ENCODE measurements around the gene BPIFB1. TPM values are rescaled to one million over a fixed set of nuclear protein-coding genes. Genes with fewer than 3 reads are reported as not detected.

BPIFB1 gene
- total and polyA plus RNA-seq, 2 of the 8 experiments (the other 6 are each of a cell fraction or from before 2014, with no cell fraction given): not detected

DNA sequence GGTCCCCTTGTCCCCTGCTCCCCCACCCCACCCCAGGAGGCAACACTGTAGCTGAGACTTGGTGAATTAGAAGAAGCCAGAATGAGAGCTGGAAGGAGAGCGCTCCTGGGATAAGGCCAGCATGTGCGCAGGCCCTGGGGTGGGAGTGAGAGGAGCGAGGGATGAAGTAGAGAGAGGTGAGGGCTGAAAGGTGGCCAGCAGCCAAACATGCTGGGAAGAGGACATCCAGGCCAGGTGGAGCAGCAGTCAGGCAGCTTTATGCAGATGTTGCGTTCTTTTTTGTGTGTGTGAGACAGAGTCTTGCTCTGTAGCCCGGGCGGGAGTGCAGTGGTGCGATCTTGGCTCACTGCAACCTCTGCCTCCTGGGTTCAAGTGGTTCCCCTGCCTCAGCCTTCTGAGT, 2.2 kb upstream of the BPIFB1 start:
- DNase-seq (ENCODE audit: low read depth in 1 of 2, low spot score in 2 of 2) (no peak), FAIRE-seq (no peak)
- Histone ChIP-seq H3K4me2 (ENCODE audit: insufficient read depth in 1 of 2, low read depth in 2 of 2, low read length in 2 of 2) (no peak overlapping the region), H2BK5ac (ENCODE audit: low read depth, low read length) (no peak overlapping the region), H2BK120ac (replicated peaks; ENCODE audit: low read depth, low read length) (no peak overlapping the region), H3K23me2 (ENCODE audit: low read depth, low read length) (0 out of 2 replicates have a peak, but pooled peaks cover 2% of the 10 kb centered on the region), H4K5ac (ENCODE audit: insufficient read length, low read depth, low read length) (no peak overlapping the region), H2BK20ac (ENCODE audit: low read length) (no peak overlapping the region), H3K27ac (ENCODE audit: low read depth, low read length) (no peak overlapping the region), H3K79me1 (ENCODE audit: low read depth, low read length) (no peaks in the 10 kb centered on the region), H3K9me3 (ENCODE audit: insufficient read depth in 2 of 2, low read depth in 1 of 2, low read length in 1 of 2) (no peaks in the 10 kb centered on the region), H4K91ac (replicated peaks; ENCODE audit: insufficient read length, low read length) (no peak overlapping the region), H2BK15ac (ENCODE audit: low read length) (no peak overlapping the region), H3K79me2 (ENCODE audit: control insufficient read depth in 1 of 2, insufficient read depth in 2 of 2, low read length in 2 of 2) (no peaks in the 10 kb centered on the region), H4K8ac (ENCODE audit: extremely low read depth, insufficient read depth, low read length) (no peak overlapping the region; the same call in 1 of the 2 replicates), H4K20me1 (replicated peaks in 1 of 2; ENCODE audit: control insufficient read depth in 1 of 2, insufficient read depth in 2 of 2, low read length in 2 of 2) (no peaks in the 10 kb centered on the region), H3K23ac (ENCODE audit: insufficient read length) (no peak overlapping the region), H2AFZ (ENCODE audit: low read length) (no peak overlapping the region), H3K27me3 (replicated peaks in 1 of 4; ENCODE audit: control insufficient read depth in 3 of 4, extremely low read depth in 1 of 4, insufficient read depth in 3 of 4, low read length in 3 of 4) (no peaks in the 10 kb centered on the region), H3K9ac (replicated peaks in 1 of 4; ENCODE audit: extremely low read depth in 1 of 4, low read depth in 3 of 4, low read length in 3 of 4) (no peak overlapping the region), H3K56ac (replicated peaks; ENCODE audit: insufficient read length, low read depth, low read length) (no peak overlapping the region), H3K36me3 (ENCODE audit: control insufficient read depth in 2 of 4, insufficient read depth in 4 of 4, low read length in 3 of 4) (no peaks in the 10 kb centered on the region), H3K14ac (ENCODE audit: insufficient read length) (no peak overlapping the region), H3K4me1 (replicated peaks in 1 of 4; ENCODE audit: control insufficient read depth in 3 of 4, insufficient read depth in 4 of 4, low read length in 3 of 4) (peaks cover 0 to 16% (median 11%) of the 10 kb centered on the region in 4 experiments; a peak in 6 of 7 replicates), H3K4ac (replicated peaks; ENCODE audit: insufficient read length, low read depth, low read length) (no peak overlapping the region), H2BK12ac (ENCODE audit: low read depth, low read length) (no peak overlapping the region), H2AK5ac (ENCODE audit: low read depth, low read length) (no peak overlapping the region), H3K4me3 (ENCODE audit: extremely low read depth in 1 of 4, insufficient read depth in 2 of 4, low read depth in 3 of 4, low read length in 4 of 4) (no peak overlapping the region), H3K18ac (ENCODE audit: extremely low read depth, low read length) (no peak overlapping the region)
- POLR2A ChIA-PET (ENCODE audit: partially characterized antibody): no interaction called here
- 99% methylated on average over 6 of the region's 7 CpGs; no CpG with 5 or more reads in 1 of the 2 experiments for WGBS, 2 experiments (ENCODE audit: extremely low coverage in 1 of 2, insufficient coverage in 1 of 2, insufficient read length in 1 of 2, insufficient replicate concordance in 2 of 2, low coverage in 1 of 2, low lambda C conversion rate in 2 of 2, missing lambda C conversion rate in 1 of 2)
- CTCF ChIA-PET (ENCODE audit: partially characterized antibody): interaction anchor here (1.7 to 2.8 kb wide), 3 partner anchors 9 to 19 kb away, joined by 6 to 13 read pairs (median 8); no protein-coding TSS in a partner anchor
- TF ChIP-seq CBX8 (IDR thresholded peaks at IDR 0.05; ENCODE audit: borderline replicate concordance, low read depth, low read length): no peak
- no peak for TF ChIP-seq RFX5 (IDR thresholded peaks at IDR 0.05; ENCODE audit: borderline replicate concordance, low read depth, low read length)
- TF ChIP-seq MAX (IDR thresholded peaks at IDR 0.05): no peak
- no peak for TF ChIP-seq USF2 (IDR thresholded peaks at IDR 0.05; ENCODE audit: low read length)
- no peak for TF ChIP-seq POLR2AphosphoS5 (IDR thresholded peaks at IDR 0.05; ENCODE audit: low read depth, low read length)
- no peak for TF ChIP-seq MAFK (IDR thresholded peaks at IDR 0.05; ENCODE audit: low read depth, low read length)
- no peak for TF ChIP-seq NRF1 (IDR thresholded peaks at IDR 0.05; ENCODE audit: low read depth, low read length)
- TF ChIP-seq BACH1 (IDR thresholded peaks at IDR 0.05; ENCODE audit: low read length): no peak
- no peak for TF ChIP-seq CEBPB (IDR thresholded peaks at IDR 0.05; ENCODE audit: low read depth, low read length)
- TF ChIP-seq HDAC6 (IDR thresholded peaks at IDR 0.05; ENCODE audit: low read depth, low read length): no peak
- no peak for TF ChIP-seq CBX5 (IDR thresholded peaks at IDR 0.05; ENCODE audit: low read depth, low read length)
- TF ChIP-seq ASH2L (IDR thresholded peaks at IDR 0.05; ENCODE audit: low read length): no peak
- TF ChIP-seq SAP30 (IDR thresholded peaks at IDR 0.05; ENCODE audit: insufficient read depth, insufficient replicate concordance, low read length): no peak
- no peak for TF ChIP-seq SIN3A (conservative IDR thresholded peaks at IDR 0.05 in 1 of 2, IDR thresholded peaks at IDR 0.05 in 1 of 2; ENCODE audit: low read depth in 1 of 2, low read length in 2 of 2)

Measured in H1 (cell line).